ENCODE measurements around the gene KATNAL1.

GRCh38 chr13:30163441-30163840 lies 143.9 kb downstream of the KATNAL1 start:
- no peak for TF ChIP-seq POLR2A (IDR thresholded peaks at IDR 0.05)
- TF ChIP-seq, protein P1, sequence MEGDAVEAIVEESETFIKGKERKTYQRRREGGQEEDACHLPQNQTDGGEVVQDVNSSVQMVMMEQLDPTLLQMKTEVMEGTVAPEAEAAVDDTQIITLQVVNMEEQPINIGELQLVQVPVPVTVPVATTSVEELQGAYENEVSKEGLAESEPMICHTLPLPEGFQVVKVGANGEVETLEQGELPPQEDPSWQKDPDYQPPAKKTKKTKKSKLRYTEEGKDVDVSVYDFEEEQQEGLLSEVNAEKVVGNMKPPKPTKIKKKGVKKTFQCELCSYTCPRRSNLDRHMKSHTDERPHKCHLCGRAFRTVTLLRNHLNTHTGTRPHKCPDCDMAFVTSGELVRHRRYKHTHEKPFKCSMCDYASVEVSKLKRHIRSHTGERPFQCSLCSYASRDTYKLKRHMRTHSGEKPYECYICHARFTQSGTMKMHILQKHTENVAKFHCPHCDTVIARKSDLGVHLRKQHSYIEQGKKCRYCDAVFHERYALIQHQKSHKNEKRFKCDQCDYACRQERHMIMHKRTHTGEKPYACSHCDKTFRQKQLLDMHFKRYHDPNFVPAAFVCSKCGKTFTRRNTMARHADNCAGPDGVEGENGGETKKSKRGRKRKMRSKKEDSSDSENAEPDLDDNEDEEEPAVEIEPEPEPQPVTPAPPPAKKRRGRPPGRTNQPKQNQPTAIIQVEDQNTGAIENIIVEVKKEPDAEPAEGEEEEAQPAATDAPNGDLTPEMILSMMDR (IDR thresholded peaks at IDR 0.05): no peak

Data from prostate gland (tissue), 2 donors.